Frontal cortex (tissue), 4 donors: ENCODE measurements around the gene GGT1. TPM values are rescaled to one million over a fixed set of nuclear protein-coding genes. Genes with fewer than 3 reads are reported as not detected.
"Not testable (repeated sequence)": the region's sequence is repeated elsewhere in the genome, so short reads cannot be mapped to it uniquely, and the experiment has no call there.

Source experiments
- DNase-seq, 2 donors: peaks; one replicate each; pipeline ENCODE4 v3.0.0; 2012; ENCODE audit warnings: low spot score in 2 of 2
- FAIRE-seq: peaks from 2 replicates; lab custom pipeline; 2012; peaks lifted over from hg19 to GRCh38; lab: Jason Lieb, UNC
- total RNA-seq: library from RNA; depleted of rRNA; stranded (reverse); fragments of >200 nt; gene quantifications from one replicate; pipeline ENCODE4 v1.2.3, GENCODE V29; 2014
- donor health status: control.
- donor health status: control.
- donor health status: control.

GGT1 gene
- total RNA-seq, 1 donor from 2014 or later, result 2.0 TPM

DNA sequence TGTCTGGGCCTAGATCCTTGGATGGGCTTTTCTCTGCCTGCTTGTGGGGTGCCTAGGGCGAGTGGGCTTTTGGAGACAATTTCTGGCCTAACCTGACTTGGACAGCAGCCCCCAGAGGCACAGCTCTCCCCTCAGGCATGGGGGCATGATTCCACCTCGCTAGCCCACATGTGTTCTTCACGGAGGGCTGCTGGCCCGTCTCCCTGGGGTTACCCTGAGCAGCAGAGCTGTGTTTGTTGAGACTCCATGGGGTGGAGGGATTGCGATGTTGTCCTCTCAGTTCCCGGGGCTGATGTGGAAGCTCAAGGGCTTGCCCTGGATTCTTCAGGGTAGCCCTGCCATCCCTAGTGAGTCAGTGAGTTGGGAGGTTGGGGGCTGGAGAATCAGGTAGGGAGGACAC is 7.8 kb upstream of the GGT1 start:
- FAIRE-seq (no peak), DNase-seq (no peak)

DNA sequence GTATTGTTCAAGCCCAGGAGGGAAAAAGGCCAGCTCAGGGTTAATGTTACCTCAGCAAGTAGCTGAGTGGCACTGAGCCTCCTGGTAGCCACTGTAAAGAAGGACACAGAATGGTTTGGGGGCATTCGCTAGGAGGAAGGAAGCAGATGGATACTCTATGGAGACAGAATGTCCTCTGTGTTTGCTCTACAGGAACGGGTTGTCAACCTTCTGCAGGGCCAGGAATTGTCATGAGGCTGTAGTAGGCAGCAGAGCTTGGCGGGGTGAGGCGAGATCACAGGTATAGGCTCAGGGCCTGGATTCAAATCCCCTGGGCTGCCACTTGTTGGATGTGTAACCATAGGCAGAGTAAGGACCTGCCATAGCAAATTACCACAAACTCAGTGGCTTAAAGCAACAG is 7.1 kb upstream of the GGT1 start:
- FAIRE-seq (no peak), DNase-seq (no peak)

DNA sequence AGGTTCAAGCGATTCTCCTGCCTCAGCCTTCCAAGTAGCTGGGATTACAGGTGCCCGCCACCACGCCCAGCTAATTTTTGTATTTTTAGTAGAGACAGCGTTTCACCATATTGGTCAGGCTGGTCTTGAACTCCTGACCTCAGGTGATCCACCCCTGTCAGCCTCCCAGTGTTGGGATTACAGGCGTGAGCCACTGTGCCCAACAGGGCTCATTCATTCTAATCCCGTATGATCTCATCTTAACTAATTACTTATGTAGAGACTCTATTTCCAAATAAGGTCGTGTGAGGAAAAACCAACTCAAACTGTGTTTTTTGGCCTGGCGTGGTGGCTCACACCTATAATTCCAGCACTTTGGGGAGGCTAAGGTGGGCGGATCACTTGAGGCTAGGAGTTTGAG is 5.9 kb upstream of the GGT1 start:
- DNase-seq, FAIRE-seq: not testable (repeated sequence)

DNA sequence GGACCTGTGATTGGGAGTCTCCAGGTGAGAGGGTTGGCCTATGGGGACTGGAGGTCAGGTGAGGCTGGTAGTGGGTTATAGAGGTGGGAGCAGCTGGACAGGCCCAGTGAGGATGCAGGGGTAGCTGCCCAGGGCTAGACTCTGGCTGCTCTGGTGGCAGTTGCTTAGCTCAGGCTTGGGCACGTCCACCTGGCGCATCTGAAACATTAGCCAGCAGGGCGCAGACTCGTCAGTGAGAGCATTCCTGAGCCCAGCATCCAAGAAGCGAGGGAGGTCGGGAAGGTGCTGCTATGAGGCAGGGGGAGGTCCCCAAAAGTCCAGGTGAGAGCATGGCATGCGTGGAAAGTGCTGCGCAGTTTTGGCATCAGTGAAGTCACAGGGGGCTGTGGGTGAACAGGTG is 3.5 kb upstream of the GGT1 start:
- no peak for DNase-seq
- FAIRE-seq, result no peak

DNA sequence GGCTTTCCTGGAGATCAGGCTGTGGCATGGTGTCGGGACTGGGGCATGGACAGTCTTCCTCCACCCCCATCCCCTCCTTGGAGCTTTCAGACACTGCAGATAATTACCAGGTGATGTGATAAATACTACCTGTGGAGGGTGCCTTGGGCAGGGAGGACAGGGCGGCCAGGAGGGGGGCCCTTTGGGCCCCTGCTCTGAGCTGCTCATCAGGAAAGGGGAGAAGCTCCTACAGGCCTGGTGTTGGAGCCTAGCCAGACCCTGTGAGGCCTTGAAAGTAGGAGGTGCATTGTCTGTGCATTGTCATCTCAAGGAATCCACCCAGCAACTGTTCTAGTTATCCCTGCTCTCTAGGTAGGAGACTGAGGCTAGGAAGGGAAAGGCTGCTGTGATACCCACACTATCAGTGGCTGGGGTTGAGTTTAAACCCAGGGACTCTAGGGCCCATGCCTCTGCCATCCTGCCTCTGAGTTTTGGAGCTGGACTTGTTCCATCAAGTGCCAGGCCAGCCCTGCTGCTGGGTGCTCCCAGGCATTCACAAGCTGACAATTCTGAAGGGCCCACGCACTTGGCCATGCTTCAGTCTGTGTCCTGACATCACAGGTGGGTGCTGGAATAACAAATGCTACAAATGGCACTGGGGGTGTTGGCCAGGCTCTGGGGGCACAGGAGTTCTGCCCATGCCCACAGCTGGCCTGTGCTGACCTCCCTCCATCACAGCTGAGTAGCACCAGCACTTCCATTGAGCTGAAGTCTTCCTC is 2.9 kb upstream of the GGT1 start:
- not testable (repeated sequence) for DNase-seq, FAIRE-seq

DNA sequence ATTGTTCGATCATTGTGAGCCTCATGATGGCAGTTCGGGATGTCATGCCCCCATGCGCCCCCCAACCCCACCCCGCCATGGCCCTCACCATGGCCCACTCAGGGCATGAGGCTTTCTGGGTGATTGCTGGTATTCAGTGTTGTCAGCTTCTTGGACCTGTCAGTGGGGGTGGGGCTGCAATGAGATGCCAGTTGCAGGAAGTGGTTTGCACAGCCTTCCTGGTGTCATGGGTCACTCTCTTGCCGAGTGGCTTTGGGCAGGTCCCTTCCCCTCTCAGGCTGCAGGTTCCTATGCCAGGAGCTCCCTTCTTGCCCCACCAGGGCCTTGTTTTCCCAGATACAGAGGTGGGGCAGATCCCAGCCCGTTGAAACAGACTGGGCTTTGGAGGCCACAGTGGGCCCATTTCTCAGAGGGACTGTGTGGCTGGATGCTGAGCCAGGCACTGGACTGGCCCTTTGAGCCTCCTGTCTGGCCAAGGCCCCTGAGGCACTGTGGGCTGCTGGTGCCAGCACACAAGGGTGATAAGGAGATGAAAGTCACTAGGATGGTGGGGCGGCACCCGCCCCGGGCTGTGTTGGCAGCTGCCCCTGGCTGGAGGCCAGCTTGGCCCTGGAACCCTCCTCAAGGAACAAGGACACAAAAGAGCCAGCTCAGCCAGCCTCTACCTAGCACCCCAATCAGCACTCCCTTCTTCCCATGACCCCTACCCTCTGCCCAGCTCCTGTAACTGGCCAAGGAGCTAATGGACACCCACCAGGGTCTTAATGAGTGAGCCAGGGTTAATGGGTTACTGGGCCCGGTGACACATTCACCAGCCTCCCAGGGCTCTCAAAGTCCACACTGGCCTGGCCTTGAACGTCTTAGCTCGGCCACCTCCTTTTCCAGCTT is 1.5 kb upstream of the GGT1 start:
- DNase-seq (no peak), FAIRE-seq (no peak)

DNA sequence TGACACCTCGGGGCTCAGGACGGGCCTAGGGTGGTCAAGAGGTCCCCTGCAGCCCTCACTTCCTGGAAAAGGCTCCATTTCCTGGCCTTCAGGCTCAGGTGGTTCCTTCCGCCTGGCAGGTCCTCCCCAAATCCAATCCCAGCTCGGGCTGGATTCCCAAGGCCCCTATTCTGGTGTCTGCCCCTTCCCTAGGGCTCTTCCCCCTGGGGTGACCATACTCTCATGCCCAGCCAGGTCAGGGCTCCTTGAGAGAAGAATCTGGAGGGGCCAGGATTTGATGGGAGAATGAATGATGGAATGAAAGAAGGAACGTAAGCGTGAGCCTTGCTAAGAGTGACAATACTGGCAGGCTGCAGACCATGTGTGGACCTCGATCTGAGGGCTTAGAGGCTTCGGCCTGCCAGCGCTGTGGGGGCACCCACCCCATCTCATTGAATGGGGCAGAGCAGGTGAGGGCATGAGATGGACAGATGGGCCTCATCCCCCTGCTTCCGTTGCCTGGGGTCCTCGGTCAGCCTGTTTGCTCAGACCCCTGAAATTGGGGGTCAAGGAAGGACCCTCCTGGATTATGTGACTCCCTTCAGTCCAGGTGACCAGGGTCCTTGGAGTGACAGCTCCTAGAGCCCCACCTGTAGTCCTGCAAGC is 766 bp upstream of the GGT1 start:
- not testable (repeated sequence) for FAIRE-seq, DNase-seq

DNA sequence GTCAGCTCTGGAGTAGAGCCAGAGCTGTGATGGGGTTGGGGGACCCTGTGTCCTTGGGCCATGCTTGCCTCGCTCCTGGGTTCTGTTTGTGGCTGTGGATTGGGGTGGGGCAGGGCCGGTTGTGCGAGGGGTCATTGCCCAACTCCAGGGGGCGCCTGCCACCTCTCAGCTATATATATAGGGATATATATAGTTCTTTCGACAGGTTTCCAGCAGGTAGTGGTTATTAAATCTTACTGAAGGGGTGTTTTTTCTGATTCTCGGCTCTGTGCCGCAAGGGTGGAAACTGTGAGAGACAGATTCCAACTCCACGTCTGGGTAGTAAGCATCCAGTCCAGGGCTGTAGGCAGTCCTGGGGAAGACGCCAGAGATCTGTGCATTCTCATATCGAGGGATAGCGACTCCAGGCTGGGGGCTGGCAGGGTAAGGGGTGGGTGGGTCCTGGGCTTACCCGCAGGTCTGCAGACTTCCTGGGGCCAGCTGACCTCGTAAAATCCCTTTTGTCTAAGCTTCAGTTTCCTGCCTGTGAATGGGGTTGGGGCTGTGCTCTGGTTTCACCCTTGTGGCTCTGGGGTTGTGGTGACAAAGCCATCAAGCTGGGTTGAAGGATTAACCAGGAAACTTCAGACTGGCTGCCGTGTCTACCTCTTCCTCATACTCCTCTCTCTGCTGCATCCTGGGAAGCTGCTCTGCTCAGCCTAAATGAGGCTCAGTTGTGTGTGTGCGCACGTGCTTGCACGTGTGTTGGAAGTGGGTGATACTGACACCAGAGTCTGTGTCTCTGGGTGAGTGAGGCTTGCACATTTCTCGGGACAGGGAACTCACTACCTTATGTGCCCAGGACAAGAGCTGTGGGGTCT is 1.0 kb downstream of the GGT1 start:
- not testable (repeated sequence) for DNase-seq, FAIRE-seq

DNA sequence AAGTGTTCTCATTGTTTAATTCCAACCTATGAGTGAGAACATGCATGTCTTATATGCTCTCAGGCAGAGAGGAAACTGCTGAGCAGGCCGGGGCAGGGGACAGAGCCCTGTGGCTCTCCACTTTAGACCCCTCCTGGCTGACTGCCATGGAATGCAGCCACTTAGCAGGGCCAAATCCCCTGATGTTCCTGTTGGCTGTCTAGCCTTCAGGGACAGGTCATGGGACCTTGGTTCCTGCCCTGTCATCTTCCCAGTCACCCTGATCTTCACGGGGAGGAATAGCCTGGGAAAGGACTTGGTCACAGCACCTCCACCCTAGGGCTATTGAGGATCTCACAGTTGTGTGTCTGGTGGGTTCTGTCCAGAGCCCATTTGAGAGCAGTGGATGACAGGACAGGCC is 3.3 kb downstream of the GGT1 start:
- FAIRE-seq, result not testable (repeated sequence)

DNA sequence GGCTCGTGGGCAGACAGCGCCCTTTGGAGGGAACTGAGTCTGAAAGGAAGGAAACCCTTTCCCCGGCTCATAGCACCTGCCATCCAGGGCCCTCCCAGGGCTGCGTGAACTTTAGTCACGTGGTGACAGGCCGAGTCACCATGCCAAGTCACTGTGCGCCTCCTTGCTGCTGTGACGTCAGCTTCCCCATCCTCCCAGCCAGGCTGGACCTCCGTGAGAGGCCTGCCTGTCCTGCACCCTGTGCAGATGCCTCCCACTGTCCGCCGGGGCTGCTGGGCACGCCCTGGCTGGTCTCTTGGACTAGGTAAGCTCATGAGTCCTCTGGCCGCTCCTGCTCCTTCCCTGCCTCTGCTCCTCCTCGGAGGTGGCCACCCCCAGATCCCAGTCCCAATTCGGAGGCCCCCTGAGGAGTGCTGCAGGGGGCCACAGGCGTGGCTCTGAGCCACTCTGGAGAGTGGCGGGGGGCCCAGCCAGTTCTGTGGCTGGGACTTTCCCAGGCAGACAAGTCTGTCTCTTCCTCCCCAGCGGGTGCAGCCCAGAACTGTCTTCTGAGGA is 4.5 kb downstream of the GGT1 start:
- not testable (repeated sequence) for FAIRE-seq, DNase-seq

More for the DNA sequence above, 3.3 kb downstream of the GGT1 start:
- DNase-seq, result not testable (repeated sequence)

DNA sequence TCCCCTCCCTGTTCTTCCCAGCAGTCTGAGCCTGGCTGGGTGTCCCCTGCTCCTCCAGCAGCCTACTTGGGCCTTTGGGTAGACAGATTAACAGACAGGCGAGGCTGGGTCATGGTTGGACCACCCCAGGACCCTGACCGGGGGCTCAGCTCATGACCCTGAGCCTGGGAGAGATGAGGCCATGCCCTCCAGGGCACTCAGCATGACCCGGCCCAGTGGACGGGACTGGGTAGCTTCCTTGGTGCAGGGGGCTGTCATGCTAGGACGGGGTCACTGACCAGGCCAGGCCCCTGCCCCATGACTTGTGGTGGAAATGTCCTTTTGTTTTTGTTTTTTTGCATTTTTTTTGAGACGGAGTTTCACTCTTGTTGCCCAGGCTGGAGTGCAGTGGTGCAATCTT is 5.3 kb downstream of the GGT1 start:
- FAIRE-seq, DNase-seq: not testable (repeated sequence)

DNA sequence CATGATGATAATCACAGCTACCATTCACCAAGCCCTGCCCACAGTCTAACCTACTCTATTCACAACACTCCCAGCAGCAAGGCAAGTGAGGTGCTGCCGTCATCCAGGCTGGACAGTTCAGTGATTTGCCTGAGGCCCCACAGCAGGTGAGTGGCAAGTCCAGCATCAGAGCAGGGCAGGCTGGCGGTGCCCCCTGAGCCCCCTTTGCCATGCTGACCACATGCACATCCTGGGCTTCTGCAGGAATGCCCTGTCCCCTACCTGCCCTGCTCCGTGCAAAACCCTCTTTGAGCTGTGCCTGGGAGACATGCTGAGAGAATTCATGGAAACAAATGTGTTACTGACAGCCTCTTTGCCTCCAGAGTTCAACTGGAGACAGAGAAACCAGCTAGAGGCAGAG is 6.9 kb downstream of the GGT1 start:
- not testable (repeated sequence) for DNase-seq, FAIRE-seq

DNA sequence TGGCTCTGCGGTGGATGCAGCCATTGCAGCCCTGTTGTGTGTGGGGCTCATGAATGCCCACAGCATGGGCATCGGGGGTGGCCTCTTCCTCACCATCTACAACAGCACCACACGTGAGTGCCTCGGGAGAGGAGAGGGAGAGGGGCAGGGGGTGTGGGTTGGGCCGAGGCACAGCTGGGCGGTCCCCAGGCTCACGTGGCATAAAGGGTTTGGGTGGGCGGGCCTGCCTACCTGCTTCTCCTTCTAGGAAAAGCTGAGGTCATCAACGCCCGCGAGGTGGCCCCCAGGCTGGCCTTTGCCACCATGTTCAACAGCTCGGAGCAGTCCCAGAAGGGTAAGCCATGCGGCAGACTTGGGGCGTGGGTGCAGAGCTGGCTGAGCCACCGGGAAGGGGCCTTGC is 11.8 kb downstream of the GGT1 start:
- not testable (repeated sequence) for FAIRE-seq

DNA sequence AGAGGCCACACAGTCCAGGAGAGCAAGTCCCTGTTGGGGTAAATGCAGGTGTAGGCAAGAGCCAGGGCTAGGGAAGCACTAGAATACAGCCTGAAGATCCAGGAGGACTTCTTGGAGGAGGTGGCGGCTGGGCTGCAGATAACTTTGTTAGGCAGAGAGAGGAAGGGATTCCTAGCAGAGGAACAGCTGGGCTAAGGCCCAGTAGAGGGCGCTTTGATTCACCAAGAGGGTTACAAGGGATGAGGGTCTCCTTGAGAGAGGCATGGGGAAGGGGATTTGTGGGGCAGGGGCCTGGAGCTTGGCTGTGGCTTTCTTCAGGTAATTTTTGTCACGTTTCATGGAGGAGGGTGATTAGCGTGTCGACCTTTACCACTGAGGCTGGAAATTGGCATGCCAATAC is 18.3 kb downstream of the GGT1 start:
- not testable (repeated sequence) for DNase-seq, FAIRE-seq

More for the DNA sequence above, 11.8 kb downstream of the GGT1 start:
- DNase-seq, result not testable (repeated sequence)

DNA sequence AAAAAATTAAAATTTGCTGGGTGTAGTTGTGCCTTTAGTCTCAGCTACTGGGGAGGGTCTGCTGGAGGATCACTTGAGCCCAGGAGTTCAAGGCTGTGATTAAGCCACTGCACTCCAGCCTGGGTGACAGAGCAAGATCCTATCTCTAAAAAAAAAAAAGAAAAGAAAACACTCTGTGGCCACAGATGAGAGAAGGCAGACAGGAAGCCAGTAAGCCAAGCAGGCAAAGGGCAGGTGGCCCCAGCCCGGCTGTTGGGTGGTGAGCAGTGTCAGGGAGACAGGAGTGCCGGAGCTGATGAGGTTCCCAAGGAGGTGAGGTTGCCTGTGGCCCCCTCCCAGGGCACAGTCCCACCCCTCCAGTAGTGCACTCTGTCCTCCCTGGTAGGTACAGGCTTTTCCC is 19.6 kb downstream of the GGT1 start:
- FAIRE-seq, DNase-seq: not testable (repeated sequence)

DNA sequence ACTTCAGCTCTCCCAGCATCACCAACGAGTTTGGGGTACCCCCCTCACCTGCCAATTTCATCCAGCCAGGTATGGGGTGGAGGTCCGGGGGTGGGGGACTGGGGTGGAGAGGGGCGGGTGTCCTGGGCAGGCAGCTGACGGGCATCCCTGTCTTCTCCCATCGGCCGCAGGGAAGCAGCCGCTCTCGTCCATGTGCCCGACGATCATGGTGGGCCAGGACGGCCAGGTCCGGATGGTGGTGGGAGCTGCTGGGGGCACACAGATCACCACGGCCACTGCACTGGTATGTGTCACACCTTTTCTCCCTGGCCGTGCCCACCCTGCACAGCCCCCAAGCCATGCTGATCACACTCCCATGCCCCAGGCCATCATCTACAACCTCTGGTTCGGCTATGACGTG is 24.9 kb downstream of the GGT1 start:
- not testable (repeated sequence) for FAIRE-seq, DNase-seq

DNA sequence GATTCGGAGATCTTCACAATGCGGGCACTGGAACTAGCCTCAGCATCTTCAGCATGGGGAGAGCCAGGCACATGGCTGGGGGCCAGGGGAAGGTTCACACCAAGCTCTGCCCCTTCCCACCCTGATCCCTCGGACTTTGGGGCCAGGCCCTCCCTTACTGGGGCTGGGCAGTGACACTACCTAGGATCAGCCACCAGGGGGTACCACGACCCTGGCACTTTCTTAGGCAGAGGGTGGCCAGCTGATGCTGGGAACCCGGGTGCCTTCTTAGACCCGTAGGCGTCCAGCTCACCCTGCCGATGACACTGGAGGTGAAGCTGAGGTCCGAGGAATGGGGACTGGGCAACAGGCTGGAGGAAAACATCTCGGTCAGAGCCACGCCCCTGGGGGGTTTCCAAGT is 26.1 kb downstream of the GGT1 start:
- DNase-seq, result not testable (repeated sequence)

DNA sequence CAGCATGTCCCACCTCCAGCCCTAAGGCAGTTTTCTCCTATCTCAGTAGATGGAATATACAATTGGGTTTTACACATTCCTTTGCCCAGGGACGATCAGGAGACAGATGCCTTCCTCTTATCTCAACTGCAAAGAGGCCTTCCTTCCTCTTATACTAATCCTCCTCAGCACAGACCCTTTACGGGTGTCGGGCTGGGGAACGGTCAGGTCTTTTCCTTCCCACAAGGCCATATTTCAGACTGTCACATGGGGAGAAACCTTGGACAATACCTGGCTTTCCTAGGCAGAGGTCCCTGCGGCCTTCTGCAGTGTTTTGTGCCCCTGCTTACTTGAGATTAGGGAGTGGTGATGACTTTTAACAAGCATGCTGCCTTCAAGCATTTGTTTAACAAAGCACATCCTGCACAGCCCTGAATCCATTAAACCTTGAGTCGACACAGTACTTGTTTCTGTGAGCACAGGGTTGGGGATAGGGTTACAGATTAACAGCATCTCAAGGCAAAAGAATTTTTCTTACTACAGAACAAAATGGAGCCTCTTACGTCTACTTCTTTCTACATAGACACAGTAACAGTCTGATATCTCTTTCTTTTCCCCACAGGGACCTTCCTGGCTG is 27.9 kb downstream of the GGT1 start:
- FAIRE-seq, DNase-seq: not testable (repeated sequence)

More for the DNA sequence above, 26.1 kb downstream of the GGT1 start:
- FAIRE-seq, result not testable (repeated sequence)
